B cell (primary cell): Measurements from ENCODE around the gene CDKN2D. TPM values are rescaled to one million over a fixed set of nuclear protein-coding genes. Genes with fewer than 3 reads are reported as not detected.

Experiments
- ATAC-seq: fragments of 200-7000 bp; cut with Tn5 transposase; one replicate; pipeline ENCODE4 v1.10.0; 2021; ENCODE audit warnings: low read depth, mild to moderate bottlenecking, moderate number of reproducible peaks, moderate library complexity
- CTCF ChIA-PET: fragments of 350-600 bp; sonication (Branson Sonifier 250); formaldehyde crosslinking; loops from one replicate; lab custom pipeline; 2021; ENCODE audit warnings: antibody characterized with exemption, inconsistent platforms; lab: Charles Lee
- POLR2A ChIA-PET: fragments of 350-600 bp; sonication (Branson Sonifier 250); formaldehyde crosslinking; loops from one replicate; lab custom pipeline; 2021; ENCODE audit warnings: antibody characterized with exemption; lab: Charles Lee
- DNase-seq: peaks from one replicate; pipeline ENCODE4 v3.0.0; 2013
- H2AFZ ChIP-seq: 2 replicates; pipeline ENCODE4 v1.6.1; 2012; ENCODE audit warnings: mild to moderate bottlenecking, low read depth, low read length; ENCODE audit not compliant: insufficient read depth, poor library complexity, severe bottlenecking
- H3K27ac ChIP-seq, 2 donors: 1 replicate in 1 of 2; 2 replicates in 1 of 2; pipeline ENCODE4 v1.5.1; 2012 to 2013; ENCODE audit warnings: low read length in 2 of 2, mild to moderate bottlenecking in 2 of 2, moderate library complexity in 1 of 2
- H3K27me3 ChIP-seq, 4 experiments: fragments of 200-600 bp in 1 of 4; sonication (generic) in 1 of 4; replicated peaks in 1 of 4; 1 replicate in 2 of 4; 2 replicates in 2 of 4; pipeline versions ENCODE4 v1.6.1 to v1.7.0; 2013 to 2016; ENCODE audit warnings: low read length in 3 of 4, mild to moderate bottlenecking in 2 of 4, mixed read lengths in 1 of 4, moderate library complexity in 1 of 4; ENCODE audit not compliant: insufficient read depth in 4 of 4, control insufficient read depth in 3 of 4; ENCODE audit errors: control extremely low read depth in 1 of 4
- H3K36me3 ChIP-seq, 2 experiments: replicated peaks in 1 of 2; 1 replicate in 1 of 2; 2 replicates in 1 of 2; pipeline versions ENCODE4 v1.6.1 to v1.7.1; 2013; ENCODE audit warnings: low read length in 1 of 2; ENCODE audit not compliant: insufficient read depth in 2 of 2, control insufficient read depth in 1 of 2; ENCODE audit errors: control extremely low read depth in 1 of 2, extremely low read depth in 1 of 2
- H3K4me1 ChIP-seq, 2 donors: fragments of 200-600 bp in 1 of 2; sonication (generic) in 1 of 2; 1 replicate in 1 of 2; 2 replicates in 1 of 2; pipeline versions ENCODE4 v1.5.1 to v1.6.1; 2013 to 2017; ENCODE audit warnings: low read length in 2 of 2; ENCODE audit not compliant: control insufficient read depth in 2 of 2, insufficient read depth in 2 of 2
- H3K4me2 ChIP-seq: replicated peaks from 2 replicates; pipeline ENCODE3; 2012; ENCODE audit warnings: mild to moderate bottlenecking, low read depth, low read length; ENCODE audit not compliant: poor library complexity, severe bottlenecking
- H3K4me3 ChIP-seq, 5 experiments: fragments of 200-600 bp in 1 of 5; sonication (generic) in 1 of 5; 1 replicate in 3 of 5; 2 replicates in 2 of 5; pipeline versions ENCODE4 v1.5.1 to v1.7.0; 2011 to 2016; ENCODE audit warnings: low read length in 4 of 5, mild to moderate bottlenecking in 4 of 5, low read depth in 2 of 5, control low read depth in 1 of 5, moderate library complexity in 1 of 5; ENCODE audit not compliant: insufficient read depth in 1 of 5; ENCODE audit errors: control extremely low read depth in 1 of 5, extremely low read depth in 1 of 5
- H3K79me2 ChIP-seq: fragments of 200-600 bp; sonication (generic); one replicate; pipeline ENCODE4 v1.6.0; 2016; ENCODE audit warnings: low read length; ENCODE audit not compliant: control insufficient read depth, insufficient read depth
- H3K9ac ChIP-seq: fragments of 200-600 bp; sonication (generic); 2 replicates; pipeline ENCODE4 v1.6.1; 2017; ENCODE audit warnings: mild to moderate bottlenecking, low read length, moderate library complexity
- H3K9me3 ChIP-seq, 3 donors: one replicate each; pipeline versions ENCODE4 v1.6.1 to v1.7.1; 2013; ENCODE audit warnings: low read length in 2 of 3; ENCODE audit not compliant: control insufficient read depth in 2 of 3, insufficient read depth in 1 of 3; ENCODE audit errors: control extremely low read depth in 1 of 3
- H4K20me1 ChIP-seq: 2 replicates; pipeline ENCODE4 v1.6.0; 2012; ENCODE audit warnings: mild to moderate bottlenecking, low read length; ENCODE audit not compliant: insufficient read depth, control insufficient read depth, poor library complexity, severe bottlenecking
- H3K27ac Mint-ChIP-seq: one replicate; pipeline ENCODE4 v1.8.0; 2021; ENCODE audit warnings: mixed read lengths
- H3K27me3 Mint-ChIP-seq: one replicate; pipeline ENCODE4 v1.8.0; 2021; ENCODE audit warnings: mixed read lengths
- H3K4me1 Mint-ChIP-seq: one replicate; pipeline ENCODE4 v1.8.0; 2021; ENCODE audit warnings: mixed read lengths
- H3K4me3 Mint-ChIP-seq: one replicate; pipeline ENCODE4 v1.8.0; 2021; ENCODE audit warnings: mixed read lengths
- H3K9me3 Mint-ChIP-seq: one replicate; pipeline ENCODE4 v1.8.0; 2022; ENCODE audit warnings: mixed read lengths; ENCODE audit not compliant: insufficient read depth
- EZH2 ChIP-seq: IDR thresholded peaks from 2 replicates; pipeline ENCODE4 v1.6.1; 2012; ENCODE audit warnings: borderline replicate concordance, low read depth, mild to moderate bottlenecking, moderate library complexity, low read length; ENCODE audit not compliant: insufficient read depth, poor library complexity, severe bottlenecking
- WGBS: methylation state at CpG from one replicate; pipeline ENCODE4 v1.1.5; 2013; ENCODE audit warnings: missing lambda C conversion rate; ENCODE audit not compliant: insufficient coverage; 5-methylcytosine and 5-hydroxymethylcytosine counted together
- intact Hi-C: fragments of 100-400 bp; cut with micrococcal nuclease; formaldehyde crosslinking; loops from one replicate; pipeline ENCODE4 v1.10.0; 2022
- polyA plus RNA-seq: library from polyadenylated mRNA; depleted of rRNA; stranded (reverse); fragments of >200 nt; gene quantifications from 2 replicates; pipeline ENCODE4 v1.2.3, GENCODE V29; 2012
- total RNA-seq, 2 donors: library from RNA; stranded (reverse); fragments of 120-200 nt in 1 of 2; gene quantifications; 1 replicate in 1 of 2; 2 replicates in 1 of 2; pipeline versions ENCODE4 v1.2.3 to v1.2.4, GENCODE V29; 2013 to 2022
- TF ChIP-seq, protein P1 (sequence below): fragments of 200-600 bp; IDR thresholded peaks from one replicate; pipeline ENCODE4 v1.8.0; 2022; ENCODE audit warnings: antibody characterized with exemption, mild to moderate bottlenecking

The CDKN2D gene
- total and polyA plus RNA-seq, 2 donors (not counting 1 experiment from before 2014, with no cell fraction given): 38.4 to 122 TPM

DNA sequence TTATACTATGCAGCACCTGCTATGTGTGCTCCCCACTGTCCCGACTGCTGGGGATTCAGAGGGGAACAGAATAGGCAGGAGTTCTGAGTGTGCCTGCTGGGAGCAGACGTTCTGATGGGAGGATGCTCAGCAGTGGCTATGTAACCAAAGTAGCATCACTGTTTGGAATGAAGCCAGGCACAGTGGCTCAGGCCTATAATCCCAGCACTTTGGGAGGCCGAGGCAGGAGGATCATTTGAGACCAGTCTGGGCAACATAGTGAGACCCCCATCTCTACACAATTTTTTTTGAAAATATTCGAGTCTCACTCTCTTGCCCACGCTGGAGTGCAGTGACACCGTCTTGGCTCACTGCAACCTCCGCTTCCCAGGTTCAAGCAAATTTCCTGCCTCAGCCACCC is 19.0 kb downstream of the CDKN2D start:
- Histone ChIP-seq H3K9me3 (peaks cover 0 to 5% (median 0%) of the 10 kb centered on the region in 3 donors), H3K27me3 (no peaks in the 10 kb centered on the region), H3K9ac (no peak overlapping the region), H2AFZ (no peak overlapping the region), H4K20me1 (peaks cover 15% of the 10 kb centered on the region), H3K4me1 (peaks cover 28 to 36% of the 10 kb centered on the region in 2 donors), H3K27ac (no peak overlapping the region), H3K4me2 (no peak overlapping the region), H3K36me3 (peaks cover 5 to 58% of the 10 kb centered on the region in 2 experiments), H3K4me3 (no peak overlapping the region), H3K79me2 (peaks cover 39% of the 10 kb centered on the region)
- 100% methylated on average over 2 of the region's 7 CpGs for WGBS
- Mint-ChIP-seq H3K27ac (no peak overlapping the region), H3K4me1 (peaks cover 29% of the 10 kb centered on the region), H3K27me3 (no peaks in the 10 kb centered on the region), H3K9me3 (no peaks in the 10 kb centered on the region), H3K4me3 (no peak overlapping the region)
- ChIA-PET CTCF (no interaction called here), POLR2A (no interaction called here)
- TF ChIP-seq, protein P1, sequence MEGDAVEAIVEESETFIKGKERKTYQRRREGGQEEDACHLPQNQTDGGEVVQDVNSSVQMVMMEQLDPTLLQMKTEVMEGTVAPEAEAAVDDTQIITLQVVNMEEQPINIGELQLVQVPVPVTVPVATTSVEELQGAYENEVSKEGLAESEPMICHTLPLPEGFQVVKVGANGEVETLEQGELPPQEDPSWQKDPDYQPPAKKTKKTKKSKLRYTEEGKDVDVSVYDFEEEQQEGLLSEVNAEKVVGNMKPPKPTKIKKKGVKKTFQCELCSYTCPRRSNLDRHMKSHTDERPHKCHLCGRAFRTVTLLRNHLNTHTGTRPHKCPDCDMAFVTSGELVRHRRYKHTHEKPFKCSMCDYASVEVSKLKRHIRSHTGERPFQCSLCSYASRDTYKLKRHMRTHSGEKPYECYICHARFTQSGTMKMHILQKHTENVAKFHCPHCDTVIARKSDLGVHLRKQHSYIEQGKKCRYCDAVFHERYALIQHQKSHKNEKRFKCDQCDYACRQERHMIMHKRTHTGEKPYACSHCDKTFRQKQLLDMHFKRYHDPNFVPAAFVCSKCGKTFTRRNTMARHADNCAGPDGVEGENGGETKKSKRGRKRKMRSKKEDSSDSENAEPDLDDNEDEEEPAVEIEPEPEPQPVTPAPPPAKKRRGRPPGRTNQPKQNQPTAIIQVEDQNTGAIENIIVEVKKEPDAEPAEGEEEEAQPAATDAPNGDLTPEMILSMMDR: no peak
- no peak for TF ChIP-seq EZH2
- no peak for ATAC-seq
- intact Hi-C loops: no loop called here
- DNase-seq: no peak

DNA sequence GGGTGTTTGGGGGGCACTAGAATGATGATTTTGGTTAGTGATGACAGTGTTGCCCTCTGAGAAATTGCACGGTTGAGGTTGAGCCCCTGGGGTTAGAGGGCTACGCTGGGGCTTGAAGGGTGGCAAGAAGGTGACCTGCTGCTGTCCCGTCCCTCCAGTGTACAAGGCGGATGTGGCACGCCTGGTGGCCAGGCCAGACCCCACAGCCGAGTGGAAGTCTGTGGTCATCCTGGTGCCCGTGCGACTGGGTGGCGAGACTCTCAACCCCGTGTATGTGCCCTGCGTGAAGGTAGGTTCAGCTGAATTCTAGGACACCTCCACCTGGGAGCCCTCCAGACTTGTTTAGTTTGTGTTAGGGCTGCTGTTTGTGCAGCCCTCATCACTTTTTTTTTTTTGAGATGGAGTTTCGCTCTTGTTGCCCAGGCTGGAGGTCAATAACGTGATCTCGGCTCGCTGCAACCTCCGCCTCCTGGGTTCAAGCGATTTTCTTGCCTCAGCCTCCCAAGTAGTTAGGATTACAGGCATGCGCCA is 20.0 kb downstream of the CDKN2D start:
- Mint-ChIP-seq H3K9me3 (no peaks in the 10 kb centered on the region), H3K4me1 (peaks cover 25% of the 10 kb centered on the region), H3K27ac (no peak overlapping the region), H3K4me3 (no peak overlapping the region), H3K27me3 (no peaks in the 10 kb centered on the region)
- intact Hi-C loops: no loop called here
- ChIA-PET CTCF (interaction anchor here (1.2 kb wide), 1 partner anchor 24 kb away, joined by 3 read pairs; no protein-coding TSS in a partner anchor), POLR2A (interaction anchor here (0.6 kb wide), 1 partner anchor 63 kb away, joined by 3 read pairs; no protein-coding TSS in a partner anchor)
- peaks cover 0 to 5% (median 0%) of the 10 kb centered on the region in 3 donors for H3K9me3 ChIP-seq
- no peak for ATAC-seq
- H3K4me3 ChIP-seq: no peak overlapping the region
- no peak overlapping the region for H3K9ac ChIP-seq
- 96% methylated on average over 15 of the region's 18 CpGs for WGBS
- no peak overlapping the region for H3K27ac ChIP-seq
- no peak for DNase-seq
- H3K79me2 ChIP-seq: peaks cover 48% of the 10 kb centered on the region
- H2AFZ ChIP-seq: no peak overlapping the region
- TF ChIP-seq, protein P1: no peak
- TF ChIP-seq EZH2: no peak
- H3K36me3 ChIP-seq: peaks cover 5 to 49% of the 10 kb centered on the region in 2 experiments
- H3K27me3 ChIP-seq: no peaks in the 10 kb centered on the region
- H3K4me2 ChIP-seq: no peak overlapping the region
- peaks cover 21% of the 10 kb centered on the region for H4K20me1 ChIP-seq
- peaks cover 24 to 32% of the 10 kb centered on the region in 2 donors for H3K4me1 ChIP-seq
